Neural progenitor cell (in vitro differentiated cells): ENCODE results near the gene UBA6. TPM values are rescaled to one million over a fixed set of nuclear protein-coding genes. Genes with fewer than 3 reads are reported as not detected.

Experiments
- DNase-seq: peaks from one replicate; pipeline ENCODE4 v3.0.0-alpha.2; 2016; ENCODE audit warnings: low spot score
- H2AFZ ChIP-seq: fragments of 200-600 bp; sonication (generic); replicated peaks from 2 replicates; pipeline ENCODE4 v1.6.1; 2016; ENCODE audit warnings: antibody characterized with exemption
- H3F3A ChIP-seq: fragments of 200-600 bp; sonication (generic); 2 replicates; pipeline ENCODE4 v1.6.1; 2016; ENCODE audit warnings: antibody characterized with exemption, low read depth
- H3K27ac ChIP-seq: fragments of 200-600 bp; sonication (generic); 2 replicates; pipeline ENCODE4 v1.5.1; 2016; ENCODE audit warnings: mild to moderate bottlenecking
- H3K27me3 ChIP-seq: fragments of 200-600 bp; sonication (generic); 2 replicates; pipeline ENCODE4 v1.6.1; 2016; ENCODE audit warnings: mild to moderate bottlenecking, moderate library complexity
- H3K36me3 ChIP-seq: fragments of 200-600 bp; sonication (generic); 2 replicates; pipeline ENCODE4 v1.5.1; 2016
- H3K4me1 ChIP-seq: fragments of 200-600 bp; sonication (generic); 2 replicates; pipeline ENCODE4 v1.6.1; 2016; ENCODE audit warnings: mixed run types
- H3K4me2 ChIP-seq: fragments of 200-600 bp; sonication (generic); 2 replicates; pipeline ENCODE4 v1.6.1; 2016
- H3K4me3 ChIP-seq: fragments of 200-600 bp; sonication (generic); 2 replicates; pipeline ENCODE4 v1.5.1; 2016
- H3K79me2 ChIP-seq: fragments of 200-600 bp; sonication (generic); 2 replicates; pipeline ENCODE4 v1.6.1; 2016; ENCODE audit warnings: low read depth
- H3K9ac ChIP-seq: fragments of 200-600 bp; sonication (generic); 2 replicates; pipeline ENCODE4 v1.6.1; 2016
- H3K9me3 ChIP-seq: fragments of 200-600 bp; sonication (generic); 2 replicates; pipeline ENCODE4 v1.5.1; 2016; ENCODE audit warnings: low read depth
- H4K20me1 ChIP-seq: fragments of 200-600 bp; sonication (generic); 2 replicates; pipeline ENCODE4 v1.6.1; 2016; ENCODE audit warnings: low read depth
- H3K27ac Mint-ChIP-seq: 3 replicates; pipeline ENCODE4 v1.8.0; 2021; ENCODE audit warnings: mixed read lengths
- H3K27me3 Mint-ChIP-seq: 2 replicates; pipeline ENCODE4 v1.8.0; 2022; ENCODE audit warnings: low read depth, mild to moderate bottlenecking, inconsistent platforms, moderate library complexity, mixed read lengths; ENCODE audit not compliant: insufficient read depth
- H3K36me3 Mint-ChIP-seq: 3 replicates; pipeline ENCODE4 v1.8.0; 2021; ENCODE audit warnings: mixed read lengths
- H3K4me1 Mint-ChIP-seq: 3 replicates; pipeline ENCODE4 v1.8.0; 2021; ENCODE audit warnings: mixed read lengths
- H3K4me3 Mint-ChIP-seq: 3 replicates; pipeline ENCODE4 v1.8.0; 2021; ENCODE audit warnings: mild to moderate bottlenecking, moderate library complexity, mixed read lengths
- H3K9me3 Mint-ChIP-seq: 3 replicates; pipeline ENCODE4 v1.8.0; 2020; ENCODE audit warnings: mixed read lengths
- CTCF ChIP-seq: fragments of 200-600 bp; sonication (generic); IDR thresholded peaks from 2 replicates; pipeline ENCODE4 v1.5.1; 2017; ENCODE audit warnings: antibody characterized with exemption, mild to moderate bottlenecking
- EZH2 ChIP-seq: fragments of 200-600 bp; sonication (generic); IDR thresholded peaks from 2 replicates; pipeline ENCODE4 v1.6.1; 2017; ENCODE audit warnings: antibody characterized with exemption, mild to moderate bottlenecking, moderate library complexity
- EZH2phosphoT487 ChIP-seq: fragments of 200-600 bp; sonication (generic); IDR thresholded peaks from 2 replicates; pipeline ENCODE4 v1.6.1; 2017; ENCODE audit warnings: antibody characterized with exemption
- total RNA-seq: library from RNA; depleted of rRNA; stranded (reverse); fragments of >200 nt; gene quantifications from 2 replicates; pipeline ENCODE4 v1.2.3, GENCODE V29; 2015; ENCODE audit warnings: low replicate concordance

The UBA6 gene
- total RNA-seq, 1 donor from 2014 or later = 162 TPM

- Histone ChIP-seq H3K9ac (no peak overlapping the region), H4K20me1 (no peaks in the 10 kb centered on the region), H3K9me3 (no peaks in the 10 kb centered on the region), H3K27ac (no peak overlapping the region), H3K27me3 (no peaks in the 10 kb centered on the region), H3F3A (no peaks in the 10 kb centered on the region), H3K4me3 (no peak overlapping the region), H3K79me2 (no peaks in the 10 kb centered on the region), H3K4me1 (no peaks in the 10 kb centered on the region), H3K4me2 (no peak overlapping the region), H2AFZ (peak overlapping the region; percentile 34), H3K36me3 (no peaks in the 10 kb centered on the region)
- H3K27ac Mint-ChIP-seq = no peak overlapping the region
- TF ChIP-seq CTCF (no peak), EZH2phosphoT487 (no peak), EZH2 (no peak)
- no peaks in the 10 kb centered on the region for H3K36me3 Mint-ChIP-seq
- H3K4me1 Mint-ChIP-seq = no peaks in the 10 kb centered on the region
- H3K9me3 Mint-ChIP-seq = no peaks in the 10 kb centered on the region
- H3K4me3 Mint-ChIP-seq = no peak overlapping the region
- no peaks in the 10 kb centered on the region for H3K27me3 Mint-ChIP-seq
- no peak for DNase-seq
Observed at GRCh38 chr4:67575232-67576058, 125.5 kb downstream of the UBA6 start.

GRCh38 chr4:67573193-67573592 lies 127.8 kb downstream of the UBA6 start:
- H3K4me3 Mint-ChIP-seq = no peak overlapping the region
- no peaks in the 10 kb centered on the region for H3K36me3 Mint-ChIP-seq
- H3K9ac ChIP-seq = no peak overlapping the region
- H3K27me3 Mint-ChIP-seq = no peaks in the 10 kb centered on the region
- no peak overlapping the region for H3K27ac Mint-ChIP-seq
- no peaks in the 10 kb centered on the region for H3K9me3 ChIP-seq
- H3K4me1 ChIP-seq = no peaks in the 10 kb centered on the region
- H3K4me3 ChIP-seq = no peak overlapping the region
- H4K20me1 ChIP-seq = no peaks in the 10 kb centered on the region
- H3K4me2 ChIP-seq = no peak overlapping the region
- H3K27ac ChIP-seq = no peak overlapping the region
- no peak overlapping the region for H2AFZ ChIP-seq
- H3K27me3 ChIP-seq = no peaks in the 10 kb centered on the region
- H3K79me2 ChIP-seq = no peaks in the 10 kb centered on the region
- no peaks in the 10 kb centered on the region for H3K4me1 Mint-ChIP-seq
- H3K36me3 ChIP-seq = no peaks in the 10 kb centered on the region
- no peaks in the 10 kb centered on the region for H3F3A ChIP-seq
- no peaks in the 10 kb centered on the region for H3K9me3 Mint-ChIP-seq
- DNase-seq = no peak
- TF ChIP-seq EZH2 = no peak

- Mint-ChIP-seq H3K36me3 (no peaks in the 10 kb centered on the region), H3K9me3 (no peaks in the 10 kb centered on the region), H3K27me3 (no peaks in the 10 kb centered on the region), H3K4me3 (no peak overlapping the region), H3K27ac (no peak overlapping the region), H3K4me1 (no peaks in the 10 kb centered on the region)
- Histone ChIP-seq H3K4me2 (no peak overlapping the region), H3K36me3 (no peaks in the 10 kb centered on the region), H3K79me2 (no peaks in the 10 kb centered on the region), H3K9ac (no peak overlapping the region), H3K4me3 (no peak overlapping the region), H3K27ac (no peak overlapping the region), H3K9me3 (no peaks in the 10 kb centered on the region), H3K4me1 (no peaks in the 10 kb centered on the region), H4K20me1 (no peaks in the 10 kb centered on the region), H3F3A (no peaks in the 10 kb centered on the region), H3K27me3 (no peaks in the 10 kb centered on the region), H2AFZ (no peak overlapping the region)
- no peak for DNase-seq
- TF ChIP-seq CTCF = no peak
- TF ChIP-seq EZH2phosphoT487 = no peak
- no peak for TF ChIP-seq EZH2
Observed at GRCh38 chr4:67571975-67572374, 129.0 kb downstream of the UBA6 start.

DNA sequence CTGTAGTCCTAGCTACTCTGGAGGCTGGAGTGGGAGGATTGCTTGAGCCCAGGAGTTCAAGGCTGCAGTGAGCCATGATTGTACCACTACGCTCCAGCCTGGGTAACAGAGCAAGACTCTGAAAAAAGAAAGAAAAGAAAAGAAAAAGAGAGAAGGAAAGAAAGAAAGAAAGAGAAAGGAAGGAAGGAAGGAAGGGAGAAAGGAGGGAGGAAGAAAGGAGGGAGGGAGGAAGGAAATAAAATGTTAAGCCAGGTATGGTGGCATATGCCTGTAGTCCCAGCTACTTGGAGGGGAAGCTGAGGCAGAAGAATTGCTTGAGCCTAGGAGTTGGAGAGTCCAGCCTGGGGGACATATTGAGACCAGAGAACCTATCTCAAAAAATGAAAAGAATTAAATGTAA lies 130.4 kb downstream of the UBA6 start:
- Histone ChIP-seq H3K9ac (no peak overlapping the region), H3F3A (no peaks in the 10 kb centered on the region), H3K4me1 (no peaks in the 10 kb centered on the region), H4K20me1 (no peaks in the 10 kb centered on the region), H3K9me3 (no peaks in the 10 kb centered on the region), H3K27ac (no peak overlapping the region), H3K27me3 (no peaks in the 10 kb centered on the region), H3K36me3 (no peaks in the 10 kb centered on the region), H3K4me3 (no peak overlapping the region), H3K79me2 (no peaks in the 10 kb centered on the region), H3K4me2 (no peak overlapping the region), H2AFZ (no peak overlapping the region)
- no peaks in the 10 kb centered on the region for H3K36me3 Mint-ChIP-seq
- no peaks in the 10 kb centered on the region for H3K27me3 Mint-ChIP-seq
- no peaks in the 10 kb centered on the region for H3K9me3 Mint-ChIP-seq
- no peak overlapping the region for H3K27ac Mint-ChIP-seq
- TF ChIP-seq EZH2 = no peak
- TF ChIP-seq CTCF = no peak
- TF ChIP-seq EZH2phosphoT487 = no peak
- no peaks in the 10 kb centered on the region for H3K4me1 Mint-ChIP-seq
- DNase-seq = no peak
- no peak overlapping the region for H3K4me3 Mint-ChIP-seq
